Measurements from ENCODE around the gene PCDHB10.

- TF ChIP-seq POLR2AphosphoS5 (IDR thresholded peaks at IDR 0.05; ENCODE audit: borderline replicate concordance, low read depth, low read length) (peak; percentile 44; the same call in 1 of the 2 replicates), EZH2 (IDR thresholded peaks at IDR 0.05) (no peak), FOXP2 (optimal IDR thresholded peaks at IDR 0.05; ENCODE audit: control extremely low read depth, extremely low read length, insufficient read depth) (no peak)
Observed at GRCh38 chr5:141182248-141182647, 9.9 kb upstream of the PCDHB10 start, which contains the start of gene PCDHB16.

Measured in SK-N-MC (cell line).